H9 (cell line): ENCODE data around the gene ALKBH4. TPM values are rescaled to one million over a fixed set of nuclear protein-coding genes. Genes with fewer than 3 reads are reported as not detected.
"Not testable (repeated sequence)": the region's sequence is repeated elsewhere in the genome, so short reads cannot be mapped to it uniquely, and the experiment has no call there.

Source experiments
- DNase-seq: peaks from one replicate; pipeline ENCODE4 v3.0.0-alpha.2; 2017
- H2AFZ ChIP-seq: one replicate; pipeline ENCODE4 v1.6.1; 2013; ENCODE audit warnings: mild to moderate bottlenecking, low read length, control low read depth, moderate library complexity
- H2AK5ac ChIP-seq: 2 replicates; pipeline ENCODE4 v1.6.1; 2013; ENCODE audit warnings: low read length, control low read depth, mixed read lengths; ENCODE audit not compliant: insufficient read length
- H2BK120ac ChIP-seq: one replicate; pipeline ENCODE4 v1.6.1; 2013; ENCODE audit warnings: low read depth, mild to moderate bottlenecking, low read length, control low read depth, inconsistent platforms; ENCODE audit not compliant: poor library complexity, severe bottlenecking
- H2BK12ac ChIP-seq: 2 replicates; pipeline ENCODE4 v1.6.1; 2013; ENCODE audit warnings: low read length, control low read depth, mixed read lengths, low read depth; ENCODE audit not compliant: insufficient read length
- H2BK15ac ChIP-seq: 2 replicates; pipeline ENCODE4 v1.6.1; 2013; ENCODE audit warnings: low read depth, low read length, control low read depth
- H2BK20ac ChIP-seq: one replicate; pipeline ENCODE4 v1.6.1; 2013; ENCODE audit warnings: low read depth, mild to moderate bottlenecking, low read length, control low read depth, inconsistent platforms; ENCODE audit not compliant: poor library complexity, severe bottlenecking
- H2BK5ac ChIP-seq: 2 replicates; pipeline ENCODE4 v1.6.1; 2013; ENCODE audit warnings: low read length, control low read depth, mixed read lengths; ENCODE audit not compliant: insufficient read length
- H3K14ac ChIP-seq: 2 replicates; pipeline ENCODE4 v1.6.1; 2013; ENCODE audit warnings: low read length, control low read depth; ENCODE audit not compliant: insufficient read depth
- H3K18ac ChIP-seq: 2 replicates; pipeline ENCODE4 v1.6.1; 2013; ENCODE audit warnings: low read depth, mild to moderate bottlenecking, mixed read lengths, low read length, control low read depth; ENCODE audit not compliant: insufficient read length
- H3K23ac ChIP-seq: 2 replicates; pipeline ENCODE4 v1.6.1; 2013; ENCODE audit warnings: low read length, control low read depth, mixed read lengths, low read depth; ENCODE audit not compliant: insufficient read length
- H3K23me2 ChIP-seq: 2 replicates; pipeline ENCODE4 v1.6.1; 2013; ENCODE audit warnings: low read depth, mild to moderate bottlenecking, mixed read lengths, low read length, control low read depth; ENCODE audit not compliant: insufficient read length, poor library complexity, severe bottlenecking
- H3K27ac ChIP-seq: 2 replicates; pipeline ENCODE4 v1.5.1; 2013; ENCODE audit warnings: low read length, control low read depth, mixed read lengths, low read depth; ENCODE audit not compliant: insufficient read length
- H3K27me3 ChIP-seq: 2 replicates; pipeline ENCODE4 v1.6.1; 2013; ENCODE audit warnings: low read length, control low read depth, inconsistent platforms; ENCODE audit not compliant: insufficient read depth
- H3K4ac ChIP-seq: 2 replicates; pipeline ENCODE4 v1.6.1; 2013; ENCODE audit warnings: low read depth, mild to moderate bottlenecking, control low read depth, inconsistent platforms, low read length, moderate library complexity
- H3K4me1 ChIP-seq: 2 replicates; pipeline ENCODE4 v1.6.1; 2013; ENCODE audit warnings: low read length, control low read depth, inconsistent platforms; ENCODE audit not compliant: insufficient read depth
- H3K4me2 ChIP-seq: 2 replicates; pipeline ENCODE4 v1.6.1; 2013; ENCODE audit warnings: low read length, control low read depth, mixed read lengths; ENCODE audit not compliant: insufficient read length, insufficient read depth
- H3K56ac ChIP-seq: 2 replicates; pipeline ENCODE4 v1.6.1; 2013; ENCODE audit warnings: low read depth, mild to moderate bottlenecking, mixed read lengths, low read length, control low read depth; ENCODE audit not compliant: insufficient read length
- H3K79me1 ChIP-seq: 2 replicates; pipeline ENCODE4 v1.6.1; 2013; ENCODE audit warnings: low read depth, mild to moderate bottlenecking, moderate library complexity, low read length, control low read depth, inconsistent platforms; ENCODE audit not compliant: insufficient read depth, poor library complexity, severe bottlenecking
- H3K79me2 ChIP-seq: 2 replicates; pipeline ENCODE4 v1.6.1; 2013; ENCODE audit warnings: low read length, control low read depth, inconsistent platforms; ENCODE audit not compliant: insufficient read depth
- H3K9ac ChIP-seq: 2 replicates; pipeline ENCODE4 v1.6.1; 2013; ENCODE audit warnings: low read length, control low read depth, mixed read lengths; ENCODE audit not compliant: insufficient read length; ENCODE audit errors: extremely low read depth
- H3K9me3 ChIP-seq: one replicate; pipeline ENCODE4 v1.6.1; 2013; ENCODE audit warnings: low read depth, low read length, inconsistent platforms; ENCODE audit not compliant: control insufficient read depth
- H3T11ph ChIP-seq: one replicate; pipeline ENCODE4 v1.6.1; 2013; ENCODE audit warnings: mild to moderate bottlenecking, low read length, control low read depth, inconsistent platforms
- H4K20me1 ChIP-seq: one replicate; pipeline ENCODE4 v1.6.1; 2013; ENCODE audit not compliant: control insufficient read depth, insufficient read length, insufficient read depth
- H4K5ac ChIP-seq: 2 replicates; pipeline ENCODE4 v1.6.1; 2013; ENCODE audit warnings: low read depth, mild to moderate bottlenecking, mixed read lengths, low read length, control low read depth; ENCODE audit not compliant: insufficient read length
- H4K8ac ChIP-seq: replicated peaks from 2 replicates; pipeline ENCODE4 v1.6.1; 2013; ENCODE audit warnings: low read length, control low read depth, mixed read lengths, low read depth; ENCODE audit not compliant: insufficient read length
- H4K91ac ChIP-seq: 2 replicates; pipeline ENCODE4 v1.6.1; 2013; ENCODE audit warnings: low read depth, mild to moderate bottlenecking, moderate library complexity, mixed read lengths, low read length, control low read depth; ENCODE audit not compliant: insufficient read length
- H3K27ac Mint-ChIP-seq, 3 experiments: 2 replicates in 2 of 3; 3 replicates in 1 of 3; pipeline ENCODE4 v1.8.0; 2020 to 2021; ENCODE audit warnings: mixed read lengths in 3 of 3, mild to moderate bottlenecking in 1 of 3, moderate library complexity in 1 of 3
- H3K27me3 Mint-ChIP-seq: 2 replicates; pipeline ENCODE4 v1.8.0; 2021; ENCODE audit warnings: low read depth, mild to moderate bottlenecking, moderate library complexity, mixed read lengths
- H3K36me3 Mint-ChIP-seq, 3 experiments: 2 replicates in 2 of 3; 3 replicates in 1 of 3; pipeline ENCODE4 v1.8.0; 2020 to 2021; ENCODE audit warnings: low read depth in 3 of 3, mixed read lengths in 3 of 3; ENCODE audit not compliant: insufficient read depth in 1 of 3
- H3K4me1 Mint-ChIP-seq, 2 experiments: 2 replicates each; pipeline ENCODE4 v1.8.0; 2020; ENCODE audit warnings: mixed read lengths in 2 of 2
- H3K4me3 Mint-ChIP-seq, 2 experiments: 2 replicates in 1 of 2; 3 replicates in 1 of 2; pipeline ENCODE4 v1.8.0; 2020 to 2021; ENCODE audit warnings: mild to moderate bottlenecking in 2 of 2, mixed read lengths in 2 of 2, moderate library complexity in 1 of 2
- H3K9me3 Mint-ChIP-seq, 2 experiments: 2 replicates in 1 of 2; 3 replicates in 1 of 2; pipeline ENCODE4 v1.8.0; 2020; ENCODE audit warnings: mild to moderate bottlenecking in 2 of 2, mixed read lengths in 2 of 2, moderate library complexity in 1 of 2
- WGBS: extraction: QIAGEN DNeasy Blood & Tissue Kit; methylation state at CpG from one replicate; pipeline ENCODE4 v1.1.7; 2013; ENCODE audit warnings: missing lambda C conversion rate, low lambda C conversion rate, mixed read lengths; ENCODE audit not compliant: insufficient read length; ENCODE audit errors: extremely low coverage; 5-methylcytosine and 5-hydroxymethylcytosine counted together
- total RNA-seq: library from RNA; stranded (reverse); gene quantifications from 2 replicates; pipeline ENCODE4 v1.2.1, GENCODE V29; 2021

ALKBH4 gene
- total RNA-seq, 1 experiment from 2014 or later: 23.9 TPM

DNA sequence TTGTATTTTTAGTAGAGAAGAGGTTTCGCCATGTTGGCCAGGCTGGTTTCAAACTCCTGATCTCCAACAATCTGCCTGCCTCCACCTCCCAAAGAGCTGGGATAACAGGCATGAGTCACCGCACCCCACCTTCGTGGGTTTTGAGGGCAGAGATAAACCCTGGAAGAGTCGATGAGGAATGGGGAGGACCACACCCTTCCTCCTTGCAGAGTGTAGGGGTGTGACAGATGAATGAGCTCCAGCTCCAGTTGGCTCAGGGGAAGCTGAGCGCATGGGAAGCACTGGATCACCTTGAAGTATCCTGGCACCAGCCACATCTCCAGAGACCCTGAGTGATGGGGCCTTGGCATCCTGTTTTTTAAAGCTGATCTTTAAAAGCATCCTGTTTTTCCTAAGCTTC, 19.7 kb upstream of the ALKBH4 start:
- H3K4me3 Mint-ChIP-seq, H3K36me3 Mint-ChIP-seq, H3K4me2 ChIP-seq, H4K8ac ChIP-seq, H3K4ac ChIP-seq, H3K79me1 ChIP-seq, H3K56ac ChIP-seq, H3K27ac ChIP-seq, H3K79me2 ChIP-seq, H3K4me1 ChIP-seq, H3K9ac ChIP-seq, H3K27ac Mint-ChIP-seq, H2BK15ac ChIP-seq, H3K18ac ChIP-seq, H3T11ph ChIP-seq, H2BK120ac ChIP-seq, H3K27me3 Mint-ChIP-seq, H4K5ac ChIP-seq, H4K91ac ChIP-seq, H3K23ac ChIP-seq, H2AK5ac ChIP-seq, H4K20me1 ChIP-seq, DNase-seq, H2BK20ac ChIP-seq, H3K27me3 ChIP-seq, H3K4me1 Mint-ChIP-seq, H2AFZ ChIP-seq, H2BK12ac ChIP-seq, H3K23me2 ChIP-seq, H2BK5ac ChIP-seq, H3K9me3 Mint-ChIP-seq, H3K9me3 ChIP-seq, H3K14ac ChIP-seq: not testable (repeated sequence)
- WGBS: no CpG with 5 or more reads among the region's 5 CpGs

DNA sequence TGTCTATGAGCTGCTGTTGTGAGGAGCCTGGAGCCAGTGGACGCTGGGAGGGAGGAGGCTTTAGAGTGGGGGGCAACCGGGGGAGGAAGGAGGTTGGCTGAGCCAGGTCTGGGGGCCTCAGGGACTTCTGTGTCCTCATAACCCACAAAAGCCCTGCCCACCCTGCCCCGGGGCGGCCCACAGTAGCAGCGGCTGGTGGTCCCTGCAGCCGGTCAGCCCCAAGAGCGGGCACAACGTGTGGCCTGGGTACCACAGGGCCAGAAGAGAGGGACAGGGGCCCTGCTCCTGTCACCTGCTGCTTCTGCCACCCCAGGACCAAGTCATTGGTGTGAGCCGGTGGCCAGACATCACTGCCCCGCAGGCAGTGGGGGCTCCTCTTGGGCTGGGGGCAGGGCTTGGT, 17.3 kb upstream of the ALKBH4 start:
- H2BK120ac ChIP-seq, H3K27me3 Mint-ChIP-seq, H3K36me3 Mint-ChIP-seq, H2AFZ ChIP-seq, H3K9ac ChIP-seq, H3K9me3 Mint-ChIP-seq, H3K79me1 ChIP-seq, H2AK5ac ChIP-seq, H3K9me3 ChIP-seq, H3K27me3 ChIP-seq, H3K4me1 ChIP-seq, H3K27ac Mint-ChIP-seq, H4K8ac ChIP-seq, H3K79me2 ChIP-seq, H4K5ac ChIP-seq, H2BK12ac ChIP-seq, H4K20me1 ChIP-seq, H3K56ac ChIP-seq, H4K91ac ChIP-seq, H3T11ph ChIP-seq, H3K14ac ChIP-seq, H3K23ac ChIP-seq, H2BK20ac ChIP-seq, H3K18ac ChIP-seq, H3K4ac ChIP-seq, H3K4me3 Mint-ChIP-seq, H3K4me1 Mint-ChIP-seq, H3K23me2 ChIP-seq, H3K4me2 ChIP-seq, H2BK15ac ChIP-seq, H2BK5ac ChIP-seq, H3K27ac ChIP-seq, DNase-seq: not testable (repeated sequence)
- no CpG with 5 or more reads among the region's 10 CpGs for WGBS
